ENCODE results near the gene PEX11A. TPM values are rescaled to one million over a fixed set of nuclear protein-coding genes. Genes with fewer than 3 reads are reported as not detected.
A peak's percentile ranks its signal among the peaks of the same experiment; 100 is the strongest.
"Not testable (repeated sequence)": the region's sequence is repeated elsewhere in the genome, so short reads cannot be mapped to it uniquely, and the experiment has no call there.

The PEX11A gene
- total RNA-seq, 1 donor from 2014 or later = 1.0 TPM

DNA sequence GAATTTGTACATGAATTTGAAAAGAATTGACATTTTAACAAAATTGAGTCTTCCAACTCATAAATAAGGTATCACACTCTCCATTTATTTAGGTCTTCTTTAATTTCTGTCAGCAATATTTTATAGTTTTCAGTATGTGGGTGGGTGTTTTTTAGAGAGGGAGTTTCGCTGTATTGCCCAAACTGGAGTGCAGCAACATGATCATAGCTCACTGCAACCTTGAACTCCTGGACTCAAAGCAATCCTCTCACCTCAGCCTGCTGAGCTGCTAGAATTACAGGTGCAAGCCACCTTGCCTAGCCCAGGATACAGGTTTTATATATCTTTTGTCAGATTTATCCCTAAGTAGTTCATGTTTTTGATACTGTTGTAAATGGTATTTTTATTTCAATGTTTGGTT lies 4.6 kb upstream of the PEX11A start:
- no peaks in the 10 kb centered on the region for H3K9me3 Mint-ChIP-seq
- peaks cover 23% of the 10 kb centered on the region for H3K27me3 Mint-ChIP-seq (ENCODE audit: low read depth)
- H3K36me3 Mint-ChIP-seq (ENCODE audit: low read depth) = no peaks in the 10 kb centered on the region
- H3K27ac Mint-ChIP-seq = no peak overlapping the region
- peaks cover 8% of the 10 kb centered on the region for H3K4me1 Mint-ChIP-seq (ENCODE audit: low read depth)
- intact Hi-C loops (cut with micrococcal nuclease) = no loop called here
- no peak overlapping the region for H3K4me3 Mint-ChIP-seq (ENCODE audit: low read depth)
- DNase-seq (ENCODE audit: low spot score) = no peak

DNA sequence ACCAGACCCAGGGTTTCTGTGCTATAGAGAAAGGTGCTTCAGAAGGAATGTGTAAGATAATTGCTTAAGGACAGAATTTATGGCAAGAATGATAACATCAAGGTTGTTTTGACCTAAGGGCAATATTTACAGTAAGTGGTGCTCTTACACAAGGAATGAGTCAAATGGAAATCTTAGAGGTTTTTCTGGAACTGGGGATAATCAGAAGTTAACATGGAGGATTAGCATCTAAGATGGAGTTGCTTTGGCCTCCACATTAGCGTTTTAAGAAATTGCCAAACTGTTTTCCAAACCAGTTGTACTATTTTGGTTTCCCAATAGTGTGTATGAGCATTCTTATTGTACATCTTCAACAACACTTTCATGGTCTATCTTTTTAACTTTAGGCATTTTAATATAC lies 3.1 kb upstream of the PEX11A start:
- peaks cover 13% of the 10 kb centered on the region for H3K4me1 Mint-ChIP-seq (ENCODE audit: low read depth)
- DNase-seq (ENCODE audit: low spot score) = no peak
- no peak overlapping the region for H3K4me3 Mint-ChIP-seq (ENCODE audit: low read depth)
- intact Hi-C loops (cut with micrococcal nuclease) = no loop called here
- H3K36me3 Mint-ChIP-seq (ENCODE audit: low read depth) = no peaks in the 10 kb centered on the region
- H3K27me3 Mint-ChIP-seq (ENCODE audit: low read depth) = peaks cover 15% of the 10 kb centered on the region
- H3K9me3 Mint-ChIP-seq = no peaks in the 10 kb centered on the region
- H3K27ac Mint-ChIP-seq = no peak overlapping the region

DNA sequence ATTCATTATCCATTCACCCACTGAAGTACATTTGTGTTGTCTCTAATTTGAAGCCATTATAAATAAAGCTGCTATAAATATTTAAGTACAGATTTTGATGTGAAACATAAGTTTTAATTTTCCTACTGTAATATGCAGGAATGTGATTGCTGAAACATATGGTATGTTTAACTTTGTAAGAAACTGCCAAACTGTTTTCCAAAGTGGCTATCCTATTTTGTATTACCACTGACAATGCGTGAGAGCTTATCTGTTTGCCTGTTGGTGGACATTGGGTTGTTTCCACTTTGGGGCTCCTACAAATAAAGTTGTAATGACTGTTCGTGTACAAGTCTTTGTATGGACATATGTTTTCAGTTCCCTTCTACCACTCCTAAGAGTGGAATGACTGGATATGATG lies 2.5 kb upstream of the PEX11A start:
- Mint-ChIP-seq H3K36me3 (ENCODE audit: low read depth) (no peaks in the 10 kb centered on the region), H3K9me3 (no peaks in the 10 kb centered on the region)

DNA sequence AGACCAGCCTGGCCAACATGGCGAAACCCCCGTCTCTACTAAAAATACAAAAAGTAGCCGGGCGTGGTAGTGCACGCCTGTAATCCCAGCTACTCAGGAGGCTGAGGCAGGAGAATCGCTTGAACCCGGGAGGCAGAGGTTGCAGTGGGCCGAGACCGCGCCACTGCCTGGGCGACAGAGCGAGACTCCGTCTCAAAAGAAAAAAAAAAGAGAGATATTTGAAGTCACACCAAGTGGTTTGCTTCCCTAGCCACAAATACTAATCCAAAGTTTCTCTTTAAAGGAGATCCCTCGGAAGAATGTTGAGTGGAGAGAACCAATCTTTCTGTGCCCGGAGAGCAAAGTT lies 651 bp downstream of the PEX11A start:
- H3K9me3 Mint-ChIP-seq; DNase-seq (ENCODE audit: low spot score); H3K36me3 Mint-ChIP-seq (ENCODE audit: low read depth); H3K27me3 Mint-ChIP-seq (ENCODE audit: low read depth); intact Hi-C loops (cut with micrococcal nuclease): not testable (repeated sequence)
- H3K27ac Mint-ChIP-seq = peak overlapping the region; percentile 28
- H3K4me1 Mint-ChIP-seq (ENCODE audit: low read depth) = peaks cover 16% of the 10 kb centered on the region
- peak overlapping the region; percentile 79 for H3K4me3 Mint-ChIP-seq (ENCODE audit: low read depth)

More for the DNA sequence above, 2.5 kb upstream of the PEX11A start:
- no peak overlapping the region for H3K4me3 Mint-ChIP-seq (ENCODE audit: low read depth)
- no peak for DNase-seq (ENCODE audit: low spot score)
- H3K27ac Mint-ChIP-seq = no peak overlapping the region
- H3K4me1 Mint-ChIP-seq (ENCODE audit: low read depth) = peaks cover 14% of the 10 kb centered on the region
- intact Hi-C loops (cut with micrococcal nuclease) = no loop called here
- peaks cover 15% of the 10 kb centered on the region for H3K27me3 Mint-ChIP-seq (ENCODE audit: low read depth)

DNA sequence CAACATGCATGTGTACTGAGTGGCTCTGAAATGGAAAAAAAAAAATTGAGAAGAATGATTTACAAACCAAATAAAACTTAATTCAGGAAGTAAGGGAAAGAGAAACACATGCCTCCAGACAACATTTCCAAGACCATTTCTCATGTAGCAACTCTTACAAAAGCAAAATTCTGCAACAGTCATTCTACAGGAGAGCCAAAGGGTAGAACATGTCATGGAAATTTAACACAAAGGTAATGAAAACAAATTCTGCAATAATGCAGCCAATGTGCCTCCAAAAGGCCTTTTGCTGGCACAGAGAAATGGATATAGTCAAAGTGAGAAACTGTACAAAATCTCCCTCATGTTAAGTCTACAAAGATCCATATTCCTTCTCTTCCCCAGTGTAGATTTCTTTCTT lies 4.0 kb downstream of the PEX11A start:
- peaks cover 15% of the 10 kb centered on the region for H3K4me1 Mint-ChIP-seq (ENCODE audit: low read depth)
- intact Hi-C loops (cut with micrococcal nuclease) = no loop called here
- H3K27ac Mint-ChIP-seq = no peak overlapping the region
- no peaks in the 10 kb centered on the region for H3K36me3 Mint-ChIP-seq (ENCODE audit: low read depth)
- no peaks in the 10 kb centered on the region for H3K9me3 Mint-ChIP-seq
- peaks cover 3% of the 10 kb centered on the region for H3K27me3 Mint-ChIP-seq (ENCODE audit: low read depth)
- no peak overlapping the region for H3K4me3 Mint-ChIP-seq (ENCODE audit: low read depth)
- no peak for DNase-seq (ENCODE audit: low spot score)

DNA sequence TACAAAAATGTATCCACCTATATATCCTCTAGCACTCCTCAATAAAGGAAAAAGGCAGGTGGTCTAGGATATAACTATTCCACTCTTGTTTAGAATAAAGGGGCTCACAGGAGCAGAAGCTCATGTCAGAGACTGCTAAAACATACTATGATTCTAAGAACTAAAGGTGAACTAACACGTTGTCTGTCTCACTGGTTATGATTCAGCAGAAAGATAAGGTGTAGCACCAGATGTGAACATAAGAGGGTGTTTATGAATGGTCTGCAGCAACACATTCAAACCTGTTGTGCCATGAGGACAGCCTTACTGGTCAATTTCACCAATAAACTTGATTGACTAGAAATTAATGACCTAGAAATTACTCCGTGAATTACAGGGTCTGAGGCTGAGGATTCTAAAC lies 4.6 kb downstream of the PEX11A start:
- Mint-ChIP-seq H3K27me3 (ENCODE audit: low read depth) (peaks cover 3% of the 10 kb centered on the region), H3K9me3 (no peaks in the 10 kb centered on the region), H3K36me3 (ENCODE audit: low read depth) (no peaks in the 10 kb centered on the region), H3K4me3 (ENCODE audit: low read depth) (no peak overlapping the region), H3K27ac (no peak overlapping the region), H3K4me1 (ENCODE audit: low read depth) (peaks cover 13% of the 10 kb centered on the region)
- intact Hi-C loops (cut with micrococcal nuclease) = no loop called here
- DNase-seq (ENCODE audit: low spot score) = no peak

- Mint-ChIP-seq H3K9me3 (no peaks in the 10 kb centered on the region), H3K4me3 (ENCODE audit: low read depth) (no peak overlapping the region), H3K27me3 (ENCODE audit: low read depth) (peaks cover 13% of the 10 kb centered on the region), H3K27ac (no peak overlapping the region), H3K36me3 (ENCODE audit: low read depth) (no peaks in the 10 kb centered on the region), H3K4me1 (ENCODE audit: low read depth) (no peaks in the 10 kb centered on the region)
- DNase-seq (ENCODE audit: low spot score) = no peak
- intact Hi-C loops (cut with micrococcal nuclease) = no loop called here
Observed at GRCh38 chr15:89681146-89681545, 9.4 kb downstream of the PEX11A start.

DNA sequence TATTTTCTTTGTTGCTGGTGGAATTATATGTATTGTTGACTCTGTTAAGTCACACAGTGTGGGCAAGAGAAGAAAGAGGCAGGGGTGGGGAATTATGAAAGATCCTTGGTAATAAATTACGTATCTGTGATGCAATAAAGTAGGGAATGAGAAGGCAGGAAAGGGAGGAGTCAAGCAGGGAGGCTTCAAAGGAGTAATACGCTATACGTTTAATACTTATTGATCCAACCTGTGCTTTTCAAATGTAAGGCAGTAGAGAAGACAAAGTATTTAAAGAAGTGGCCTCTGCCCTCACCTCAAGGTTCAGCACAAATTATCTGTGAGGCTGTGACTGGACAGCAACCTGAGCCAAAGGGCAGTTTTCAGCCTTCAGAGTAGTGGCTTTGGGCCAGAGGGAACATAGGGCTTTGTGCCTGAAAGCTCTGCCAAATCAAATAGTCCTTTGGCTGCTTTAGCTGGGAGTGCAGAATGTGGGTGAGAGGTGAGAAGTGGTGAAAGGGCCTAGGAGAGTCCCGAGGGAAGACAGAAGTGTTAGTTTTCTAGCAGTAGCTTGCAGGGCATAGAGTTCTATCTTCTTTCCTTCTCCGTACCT lies 10.2 kb downstream of the PEX11A start:
- Mint-ChIP-seq H3K27me3 (ENCODE audit: low read depth) (peaks cover 13% of the 10 kb centered on the region), H3K4me1 (ENCODE audit: low read depth) (no peaks in the 10 kb centered on the region), H3K9me3 (no peaks in the 10 kb centered on the region), H3K36me3 (ENCODE audit: low read depth) (no peaks in the 10 kb centered on the region), H3K4me3 (ENCODE audit: low read depth) (no peak overlapping the region), H3K27ac (no peak overlapping the region)
- no peak for DNase-seq (ENCODE audit: low spot score)
- intact Hi-C loops (cut with micrococcal nuclease) = no loop called here

DNA sequence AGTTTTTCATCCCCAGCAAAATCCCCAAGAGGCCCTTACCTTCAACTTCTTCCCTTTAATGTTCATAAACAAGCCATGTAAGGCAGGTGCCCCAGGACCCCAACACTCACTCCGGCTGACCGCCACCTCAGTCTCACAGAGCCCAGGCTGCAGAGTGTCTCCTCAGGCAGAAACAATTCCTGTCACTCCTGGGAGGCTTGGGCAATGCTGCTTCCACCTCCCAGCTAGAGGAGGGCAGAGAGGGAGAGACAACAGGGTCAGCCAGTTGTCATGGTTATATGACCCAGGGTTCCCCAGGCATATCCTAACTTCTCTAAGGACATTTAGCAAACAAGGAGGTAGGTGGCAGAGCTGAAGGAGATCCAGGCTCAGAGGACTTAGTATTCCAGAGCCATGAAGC lies 11.3 kb downstream of the PEX11A start, which contains the start of gene PLIN1:
Gene PLIN1 (minus strand): TSS at position 156 of the 400 bp plus-strand sequence. CDS start 1,878 bp downstream, outside the sequence.
- Mint-ChIP-seq H3K36me3 (ENCODE audit: low read depth) (no peaks in the 10 kb centered on the region), H3K27me3 (ENCODE audit: low read depth) (peaks cover 13% of the 10 kb centered on the region), H3K9me3 (no peaks in the 10 kb centered on the region), H3K4me3 (ENCODE audit: low read depth) (no peak within 1 kb of the TSS), H3K27ac (no peak within 1 kb of the TSS), H3K4me1 (ENCODE audit: low read depth) (no peaks in the 10 kb centered on the region)
- no peak for DNase-seq (ENCODE audit: low spot score)
- intact Hi-C loops (cut with micrococcal nuclease) = no loop called here

DNA sequence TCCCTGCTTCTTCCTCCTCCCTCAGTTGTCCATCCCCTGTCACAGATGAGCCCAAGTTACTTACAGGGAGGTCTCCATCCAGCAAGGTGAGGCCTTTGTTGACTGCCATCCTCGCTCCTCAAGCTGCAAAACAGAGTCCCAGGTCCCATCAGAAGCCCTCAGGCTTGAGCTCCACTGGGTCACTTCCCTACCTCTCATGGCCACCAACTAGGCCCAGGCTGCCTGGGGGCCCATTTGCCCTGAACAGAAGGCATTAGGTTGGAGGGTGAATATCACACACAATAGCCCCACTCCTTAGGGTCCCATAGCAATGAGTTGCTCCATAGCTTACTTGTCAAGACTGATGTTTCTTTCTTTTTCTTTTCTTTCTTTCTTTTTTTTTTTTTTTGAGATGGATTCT lies 13.2 kb downstream of the PEX11A start:
- Mint-ChIP-seq H3K27ac (no peak overlapping the region), H3K4me3 (ENCODE audit: low read depth) (no peak overlapping the region)

DNA sequence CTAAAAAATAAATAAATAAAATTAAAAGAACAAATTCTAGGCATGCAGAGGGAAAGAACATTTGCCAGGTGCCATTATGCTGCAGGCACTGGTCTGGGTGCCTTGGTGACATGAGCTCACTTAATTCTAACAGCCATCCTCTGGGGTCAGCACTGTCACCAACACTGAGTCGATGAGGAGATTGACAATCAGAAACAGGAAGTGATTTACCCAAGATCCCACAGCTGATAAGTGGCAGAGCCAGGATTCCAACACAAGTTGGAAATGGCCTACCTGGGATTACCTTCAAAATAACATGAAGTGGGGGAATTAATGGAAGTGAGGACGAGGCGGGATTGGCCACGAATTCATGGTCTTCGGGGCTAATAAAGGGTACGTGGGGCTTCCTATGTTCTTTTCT lies 14.9 kb downstream of the PEX11A start:
- Mint-ChIP-seq H3K27me3 (ENCODE audit: low read depth) (peaks cover 9% of the 10 kb centered on the region), H3K27ac (no peak overlapping the region), H3K9me3 (no peaks in the 10 kb centered on the region), H3K36me3 (ENCODE audit: low read depth) (no peaks in the 10 kb centered on the region), H3K4me1 (ENCODE audit: low read depth) (no peaks in the 10 kb centered on the region), H3K4me3 (ENCODE audit: low read depth) (no peak overlapping the region)
- no peak for DNase-seq (ENCODE audit: low spot score)
- intact Hi-C loops (cut with micrococcal nuclease) = no loop called here

More for the DNA sequence above, 13.2 kb downstream of the PEX11A start:
- Mint-ChIP-seq H3K4me1 (ENCODE audit: low read depth) (no peaks in the 10 kb centered on the region), H3K36me3 (ENCODE audit: low read depth) (no peaks in the 10 kb centered on the region), H3K9me3 (no peaks in the 10 kb centered on the region), H3K27me3 (ENCODE audit: low read depth) (peaks cover 13% of the 10 kb centered on the region)
- DNase-seq (ENCODE audit: low spot score) = no peak
- intact Hi-C loops (cut with micrococcal nuclease) = no loop called here

DNA sequence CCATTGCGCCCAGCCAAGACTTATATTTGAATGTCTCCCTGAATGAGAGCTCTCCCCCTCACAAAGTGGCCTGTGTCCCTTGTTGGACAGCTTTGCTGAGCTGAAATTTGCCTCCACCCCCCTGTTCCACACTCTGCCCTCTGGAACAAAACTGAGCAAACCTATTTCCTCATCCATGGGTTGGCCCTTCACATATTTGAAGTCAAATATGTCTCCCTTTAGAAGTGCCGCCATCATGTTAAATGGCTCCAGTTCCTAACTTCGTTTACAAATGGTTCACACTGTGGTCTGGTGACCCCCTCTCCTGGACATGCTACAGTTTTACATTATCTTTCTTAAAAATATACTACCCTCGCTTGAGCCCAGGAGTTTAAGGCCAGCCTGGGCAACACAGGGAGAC lies 16.0 kb downstream of the PEX11A start:
- H3K27me3 Mint-ChIP-seq (ENCODE audit: low read depth) = peaks cover 4% of the 10 kb centered on the region
- H3K9me3 Mint-ChIP-seq = no peaks in the 10 kb centered on the region
- H3K4me3 Mint-ChIP-seq (ENCODE audit: low read depth) = no peak overlapping the region
- no peaks in the 10 kb centered on the region for H3K36me3 Mint-ChIP-seq (ENCODE audit: low read depth)
- H3K27ac Mint-ChIP-seq = no peak overlapping the region
- no peaks in the 10 kb centered on the region for H3K4me1 Mint-ChIP-seq (ENCODE audit: low read depth)
- no peak for DNase-seq (ENCODE audit: low spot score)
- intact Hi-C loops (cut with micrococcal nuclease) = no loop called here

DNA sequence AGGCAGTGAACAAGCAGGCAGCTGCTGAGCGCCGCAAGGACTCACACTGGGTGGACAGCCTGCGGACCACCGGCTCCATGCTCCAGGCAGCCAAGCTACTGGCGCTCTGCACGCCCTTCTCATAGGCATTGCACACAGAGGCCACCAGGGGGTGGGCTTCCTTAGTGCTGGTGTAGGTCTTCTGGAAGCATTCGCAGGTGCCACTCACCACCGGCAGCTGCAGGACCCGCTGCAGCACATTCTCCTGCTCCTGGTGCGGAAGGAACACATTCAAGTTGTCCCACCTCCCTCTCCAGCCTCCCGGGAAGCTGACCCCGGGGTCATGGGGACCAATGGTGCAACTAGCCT lies 17.4 kb downstream of the PEX11A start:
- H3K27me3 Mint-ChIP-seq (ENCODE audit: low read depth) = no peaks in the 10 kb centered on the region

More for the DNA sequence above, 17.4 kb downstream of the PEX11A start:
- H3K9me3 Mint-ChIP-seq = no peaks in the 10 kb centered on the region
- no peak for DNase-seq (ENCODE audit: low spot score)
- intact Hi-C loops (cut with micrococcal nuclease) = no loop called here
- H3K36me3 Mint-ChIP-seq (ENCODE audit: low read depth) = no peaks in the 10 kb centered on the region
- no peaks in the 10 kb centered on the region for H3K4me1 Mint-ChIP-seq (ENCODE audit: low read depth)
- no peak overlapping the region for H3K27ac Mint-ChIP-seq
- H3K4me3 Mint-ChIP-seq (ENCODE audit: low read depth) = no peak overlapping the region

Measured in activated T-helper 2 cell treated with anti-CD3 and anti-CD28 coated beads, Interferon-gamma antibody, Interleukin-2, Interleukin-4, amounts not matched to agents 10 μg/mL and 5 μg/mL and 100 μg/mL, durations not matched to agents 14 hours and 24 hours and 36 hours (primary cell).